Osteoblast (primary cell): ENCODE measurements around the gene HNRNPC. TPM values are rescaled to one million over a fixed set of nuclear protein-coding genes. Genes with fewer than 3 reads are reported as not detected.
"Not testable (repeated sequence)": the region's sequence is repeated elsewhere in the genome, so short reads cannot be mapped to it uniquely, and the experiment has no call there.

Experiments used
- DNase-seq: peaks from one replicate; pipeline ENCODE4 v3.0.0; 2011; ENCODE audit warnings: low spot score, mixed read lengths; ENCODE audit not compliant: insufficient read length; ENCODE audit errors: missing footprints
- H2AFZ ChIP-seq: 2 replicates; pipeline ENCODE4 v1.6.0; 2011; ENCODE audit warnings: mild to moderate bottlenecking, low read length
- H3K27ac ChIP-seq: 2 replicates; pipeline ENCODE4 v1.5.1; 2011; ENCODE audit warnings: mild to moderate bottlenecking, low read depth, low read length, moderate library complexity
- H3K27me3 ChIP-seq: 2 replicates; pipeline ENCODE4 v1.6.0; 2012; ENCODE audit warnings: mild to moderate bottlenecking, control low read depth, inconsistent platforms, low read length, moderate library complexity; ENCODE audit not compliant: insufficient read depth
- H3K36me3 ChIP-seq: 2 replicates; pipeline ENCODE4 v1.5.1; 2011; ENCODE audit warnings: mild to moderate bottlenecking, low read length, control low read depth, moderate library complexity; ENCODE audit not compliant: insufficient read depth
- H3K4me1 ChIP-seq: 2 replicates; pipeline ENCODE4 v1.5.1; 2011; ENCODE audit warnings: mild to moderate bottlenecking, low read length, control low read depth, moderate library complexity; ENCODE audit not compliant: insufficient read depth
- H3K4me2 ChIP-seq: 2 replicates; pipeline ENCODE4 v1.6.0; 2011; ENCODE audit warnings: mild to moderate bottlenecking, low read length; ENCODE audit not compliant: insufficient read depth
- H3K4me3 ChIP-seq: fragments of 200-600 bp; sonication (generic); 3 replicates; pipeline ENCODE4 v1.5.1; 2012; ENCODE audit warnings: mild to moderate bottlenecking, low read length, inconsistent platforms; ENCODE audit not compliant: insufficient read depth
- H3K79me2 ChIP-seq: 2 replicates; pipeline ENCODE4 v1.6.0; 2012; ENCODE audit warnings: mild to moderate bottlenecking, low read length, control low read depth, inconsistent platforms; ENCODE audit not compliant: insufficient read depth
- H3K9me3 ChIP-seq: 2 replicates; pipeline ENCODE4 v1.5.1; 2011; ENCODE audit warnings: low read depth, low read length, control low read depth
- H4K20me1 ChIP-seq: 2 replicates; pipeline ENCODE4 v1.6.0; 2012; ENCODE audit warnings: mild to moderate bottlenecking, low read length, control low read depth; ENCODE audit not compliant: insufficient read depth
- total RNA-seq: library from RNA; depleted of rRNA; stranded (reverse); fragments of >200 nt; gene quantifications from 2 replicates; pipeline ENCODE4 v1.2.3, GENCODE V29; 2012
- TF ChIP-seq, protein P1 (sequence below): IDR thresholded peaks from 2 replicates; pipeline ENCODE4 v1.5.1; 2011; ENCODE audit warnings: mild to moderate bottlenecking, low read depth, low read length, moderate library complexity; ENCODE audit errors: extremely low read depth

HNRNPC gene
- total RNA-seq, 1 donor, result 446 TPM

DNA sequence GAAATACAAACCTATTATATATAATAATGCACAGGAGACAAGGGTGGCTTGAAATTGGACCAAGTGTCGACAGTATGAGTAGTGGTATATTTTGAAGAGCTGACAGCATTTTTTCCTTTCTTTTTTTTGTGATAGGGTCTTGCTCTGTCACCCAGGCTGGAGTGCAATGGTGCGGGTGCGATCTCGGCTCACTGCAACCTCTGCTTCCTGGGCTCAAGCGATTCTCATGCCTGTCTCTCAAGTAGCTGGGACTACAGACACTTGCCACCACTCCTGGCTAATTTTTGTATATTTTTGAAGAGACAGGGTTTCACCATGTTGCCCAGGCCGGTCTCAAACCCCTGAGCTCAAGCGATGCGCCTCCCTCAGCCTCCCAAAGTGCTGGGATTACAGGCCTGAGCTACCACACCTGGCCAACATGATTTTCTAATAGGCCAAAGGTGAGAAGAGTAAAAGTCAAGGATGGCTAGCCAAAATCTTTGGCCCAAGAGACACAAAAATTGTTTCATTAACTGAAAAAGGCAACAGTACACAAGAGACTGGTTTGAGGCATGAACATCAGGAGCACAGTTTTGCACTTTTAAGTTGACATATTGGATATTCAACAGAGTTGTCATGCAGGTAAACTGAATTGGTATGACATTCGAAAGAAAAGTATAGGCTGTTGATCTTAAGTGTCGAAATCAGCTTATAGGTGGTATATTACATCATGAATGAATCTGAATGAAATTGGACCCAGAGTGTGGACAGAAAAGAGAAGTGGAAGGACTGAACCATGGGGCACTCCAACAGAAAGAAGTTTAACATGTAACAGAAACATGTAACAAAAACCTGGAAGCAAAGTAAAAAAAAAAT lies 12.5 kb downstream of the HNRNPC start:
- peaks cover 95% of the 10 kb centered on the region for H3K79me2 ChIP-seq
- H2AFZ ChIP-seq, result no peak overlapping the region
- no peak overlapping the region for H3K4me2 ChIP-seq
- peaks cover 45% of the 10 kb centered on the region for H3K4me1 ChIP-seq
- TF ChIP-seq, protein P1, sequence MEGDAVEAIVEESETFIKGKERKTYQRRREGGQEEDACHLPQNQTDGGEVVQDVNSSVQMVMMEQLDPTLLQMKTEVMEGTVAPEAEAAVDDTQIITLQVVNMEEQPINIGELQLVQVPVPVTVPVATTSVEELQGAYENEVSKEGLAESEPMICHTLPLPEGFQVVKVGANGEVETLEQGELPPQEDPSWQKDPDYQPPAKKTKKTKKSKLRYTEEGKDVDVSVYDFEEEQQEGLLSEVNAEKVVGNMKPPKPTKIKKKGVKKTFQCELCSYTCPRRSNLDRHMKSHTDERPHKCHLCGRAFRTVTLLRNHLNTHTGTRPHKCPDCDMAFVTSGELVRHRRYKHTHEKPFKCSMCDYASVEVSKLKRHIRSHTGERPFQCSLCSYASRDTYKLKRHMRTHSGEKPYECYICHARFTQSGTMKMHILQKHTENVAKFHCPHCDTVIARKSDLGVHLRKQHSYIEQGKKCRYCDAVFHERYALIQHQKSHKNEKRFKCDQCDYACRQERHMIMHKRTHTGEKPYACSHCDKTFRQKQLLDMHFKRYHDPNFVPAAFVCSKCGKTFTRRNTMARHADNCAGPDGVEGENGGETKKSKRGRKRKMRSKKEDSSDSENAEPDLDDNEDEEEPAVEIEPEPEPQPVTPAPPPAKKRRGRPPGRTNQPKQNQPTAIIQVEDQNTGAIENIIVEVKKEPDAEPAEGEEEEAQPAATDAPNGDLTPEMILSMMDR, result no peak
- peak overlapping the region; percentile 37 for H3K27ac ChIP-seq
- H3K4me3 ChIP-seq, result no peak overlapping the region
- no peak for DNase-seq
- peaks cover 91% of the 10 kb centered on the region for H4K20me1 ChIP-seq
- no peaks in the 10 kb centered on the region for H3K27me3 ChIP-seq
- H3K36me3 ChIP-seq, result peaks cover 77% of the 10 kb centered on the region
- H3K9me3 ChIP-seq, result no peaks in the 10 kb centered on the region

- peaks cover 84% of the 10 kb centered on the region for H4K20me1 ChIP-seq
- peaks cover 95% of the 10 kb centered on the region for H3K79me2 ChIP-seq
- H3K27me3 ChIP-seq, H2AFZ ChIP-seq, DNase-seq, H3K4me3 ChIP-seq, H3K9me3 ChIP-seq: not testable (repeated sequence)
- H3K36me3 ChIP-seq, result peaks cover 77% of the 10 kb centered on the region
- peaks cover 44% of the 10 kb centered on the region for H3K4me1 ChIP-seq
- peak overlapping the region; percentile 43 for H3K27ac ChIP-seq
- peak overlapping the region; percentile 6 for H3K4me2 ChIP-seq
Observed at GRCh38 chr14:21256102-21256447, 13.2 kb downstream of the HNRNPC start.

GRCh38 chr14:21255385-21256101 lies 13.7 kb downstream of the HNRNPC start:
- Histone ChIP-seq H3K4me3 (no peak overlapping the region), H4K20me1 (peaks cover 82% of the 10 kb centered on the region), H3K4me2 (peak overlapping the region; percentile 6), H3K4me1 (peaks cover 44% of the 10 kb centered on the region), H3K27me3 (no peaks in the 10 kb centered on the region), H3K27ac (peak overlapping the region; percentile 43), H2AFZ (no peak overlapping the region), H3K36me3 (peaks cover 79% of the 10 kb centered on the region), H3K79me2 (peaks cover 95% of the 10 kb centered on the region), H3K9me3 (no peaks in the 10 kb centered on the region)
- DNase-seq, result peak; percentile 78
- TF ChIP-seq, protein P1, result no peak

- TF ChIP-seq, protein P1, result no peak
- peak overlapping the region; percentile 9 for H3K27ac ChIP-seq
- H3K27me3 ChIP-seq, result no peaks in the 10 kb centered on the region
- DNase-seq, result no peak
- peaks cover 100% of the 10 kb centered on the region for H3K79me2 ChIP-seq
- no peak overlapping the region for H3K4me2 ChIP-seq
- peaks cover 83% of the 10 kb centered on the region for H4K20me1 ChIP-seq
- H3K4me3 ChIP-seq, result no peak overlapping the region
- no peak overlapping the region for H2AFZ ChIP-seq
- H3K36me3 ChIP-seq, result peaks cover 77% of the 10 kb centered on the region
- peaks cover 27% of the 10 kb centered on the region for H3K4me1 ChIP-seq
- H3K9me3 ChIP-seq, result no peaks in the 10 kb centered on the region
Observed at GRCh38 chr14:21252149-21252548, 17.1 kb downstream of the HNRNPC start.
